ENCODE results near the gene DHX29. TPM values are rescaled to one million over a fixed set of nuclear protein-coding genes. Genes with fewer than 3 reads are reported as not detected.
A peak's percentile ranks its signal among the peaks of the same experiment; 100 is the strongest.

Gene DHX29
- total RNA-seq, 1 donor from 2014 or later: 22.2 TPM

GRCh38 chr5:55316837-55317236, 9.3 kb upstream of the DHX29 start:
- H3K9me3 ChIP-seq: no peaks in the 10 kb centered on the region
- no peaks in the 10 kb centered on the region for H3K27me3 ChIP-seq (ENCODE audit: low read depth)
- TF ChIP-seq CTCF (IDR thresholded peaks at IDR 0.05): no peak
- intact Hi-C loops (cut with DNase I): no loop called here
- ATAC-seq (no peak), DNase-seq (no peak)
- no peak overlapping the region for H3K4me3 ChIP-seq
- H3K36me3 ChIP-seq: no peaks in the 10 kb centered on the region
- no peak overlapping the region for H3K27ac ChIP-seq
- no peaks in the 10 kb centered on the region for H3K4me1 ChIP-seq

- Histone ChIP-seq H3K27me3 (ENCODE audit: low read depth) (no peaks in the 10 kb centered on the region), H3K36me3 (no peaks in the 10 kb centered on the region), H3K27ac (no peak overlapping the region), H3K4me3 (no peak overlapping the region), H3K9me3 (no peaks in the 10 kb centered on the region), H3K4me1 (peaks cover 3% of the 10 kb centered on the region)
- TF ChIP-seq CTCF (IDR thresholded peaks at IDR 0.05): no peak
- intact Hi-C loops (cut with DNase I): no loop called here
- DNase-seq (no peak), ATAC-seq (no peak)
Observed at GRCh38 chr5:55316289-55316688, 8.8 kb upstream of the DHX29 start.

DNA sequence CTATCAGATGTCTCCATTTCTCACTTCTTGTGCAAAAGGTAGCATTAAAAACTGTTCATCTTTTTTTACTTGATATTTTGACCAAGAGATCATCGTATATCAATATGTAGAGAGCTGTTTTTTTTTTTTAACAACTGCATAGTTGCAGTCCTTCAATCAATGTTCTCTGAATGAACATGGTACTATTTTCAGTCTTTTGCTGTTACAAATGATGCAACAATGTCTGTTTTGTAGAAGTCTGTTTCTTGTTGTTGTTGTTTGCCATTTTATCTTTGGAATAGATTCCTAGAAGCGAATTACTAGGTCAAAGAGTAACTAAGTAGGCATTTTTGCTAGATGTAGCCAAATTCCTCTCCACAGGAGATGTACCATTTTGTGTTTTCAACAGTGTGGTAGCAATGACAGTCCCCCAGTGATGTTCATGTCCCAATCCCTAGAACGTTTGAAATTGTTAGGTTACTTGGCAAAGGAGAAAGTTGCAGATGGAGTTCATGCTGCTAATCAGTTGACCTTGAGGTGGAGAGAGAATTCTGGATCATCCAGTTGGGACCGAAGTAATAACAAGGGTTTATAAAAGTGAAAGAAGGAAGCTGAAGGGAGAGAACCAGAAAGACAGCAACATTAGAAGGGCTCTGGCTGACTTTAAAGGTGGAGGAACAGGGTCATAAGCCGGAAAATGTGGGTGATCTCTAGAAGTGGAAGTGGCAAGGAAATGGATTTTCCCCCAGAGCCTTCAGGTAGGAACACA, 6.5 kb upstream of the DHX29 start:
- H3K27ac ChIP-seq: no peak overlapping the region
- no peak for ATAC-seq
- H3K4me3 ChIP-seq: no peak overlapping the region
- TF ChIP-seq CTCF (IDR thresholded peaks at IDR 0.05): no peak
- H3K27me3 ChIP-seq (ENCODE audit: low read depth): no peaks in the 10 kb centered on the region
- no peaks in the 10 kb centered on the region for H3K36me3 ChIP-seq
- intact Hi-C loops (cut with DNase I): no loop called here
- no peaks in the 10 kb centered on the region for H3K9me3 ChIP-seq
- DNase-seq: no peak
- peaks cover 26% of the 10 kb centered on the region for H3K4me1 ChIP-seq

DNA sequence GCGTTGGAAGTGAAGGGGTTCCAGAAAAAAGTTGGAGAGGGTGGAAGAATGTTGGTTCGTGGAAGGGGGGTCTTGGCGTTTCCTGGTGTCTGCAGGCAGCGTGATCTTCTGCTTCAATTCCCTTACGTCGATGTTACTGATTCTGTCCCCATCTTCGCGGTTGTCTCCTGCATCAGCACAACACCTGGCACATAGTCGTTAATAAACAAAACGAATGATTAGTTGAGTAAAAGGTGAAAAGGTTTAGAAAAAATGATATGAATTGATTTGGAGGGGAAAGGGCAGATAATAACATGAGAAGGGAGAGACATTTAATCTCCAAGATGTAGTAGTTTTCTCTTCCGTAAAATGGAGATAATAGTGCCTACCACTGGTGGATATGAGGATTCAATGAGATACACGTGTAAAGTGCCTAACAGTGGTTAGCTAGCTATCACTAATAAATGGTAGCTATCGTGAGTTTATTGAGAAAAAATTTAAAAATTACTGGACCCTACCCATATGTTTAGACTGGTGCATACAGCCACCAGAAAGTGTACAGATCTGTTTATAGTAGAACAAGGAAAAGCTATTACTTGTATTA, 851 bp upstream of the DHX29 start:
- peak overlapping the region; percentile 97 for H3K27ac ChIP-seq
- H3K4me1 ChIP-seq: peaks cover 67% of the 10 kb centered on the region
- intact Hi-C loops (cut with DNase I): no loop called here
- H3K4me3 ChIP-seq: peak overlapping the region; percentile 89
- no peaks in the 10 kb centered on the region for H3K9me3 ChIP-seq
- no peak for DNase-seq
- TF ChIP-seq CTCF (IDR thresholded peaks at IDR 0.05): no peak
- peak in 1 of 2 donors; percentile 13 for ATAC-seq
- no peaks in the 10 kb centered on the region for H3K36me3 ChIP-seq
- H3K27me3 ChIP-seq (ENCODE audit: low read depth): no peaks in the 10 kb centered on the region

- Histone ChIP-seq H3K4me3 (peak overlapping the region; percentile 89), H3K27me3 (ENCODE audit: low read depth) (no peaks in the 10 kb centered on the region), H3K36me3 (no peaks in the 10 kb centered on the region), H3K9me3 (no peaks in the 10 kb centered on the region), H3K4me1 (peaks cover 70% of the 10 kb centered on the region), H3K27ac (peak overlapping the region; percentile 97)
- no peak for TF ChIP-seq CTCF (IDR thresholded peaks at IDR 0.05)
- intact Hi-C loops (cut with DNase I): no loop called here
- DNase-seq (no peak), ATAC-seq (peak in 1 of 2 donors; percentile 8)
Observed at GRCh38 chr5:55306641-55307382, 682 bp downstream of the DHX29 start.

Data from lower lobe of right lung (tissue), 2 donors.